ENCODE results near the gene YES1.

DNA sequence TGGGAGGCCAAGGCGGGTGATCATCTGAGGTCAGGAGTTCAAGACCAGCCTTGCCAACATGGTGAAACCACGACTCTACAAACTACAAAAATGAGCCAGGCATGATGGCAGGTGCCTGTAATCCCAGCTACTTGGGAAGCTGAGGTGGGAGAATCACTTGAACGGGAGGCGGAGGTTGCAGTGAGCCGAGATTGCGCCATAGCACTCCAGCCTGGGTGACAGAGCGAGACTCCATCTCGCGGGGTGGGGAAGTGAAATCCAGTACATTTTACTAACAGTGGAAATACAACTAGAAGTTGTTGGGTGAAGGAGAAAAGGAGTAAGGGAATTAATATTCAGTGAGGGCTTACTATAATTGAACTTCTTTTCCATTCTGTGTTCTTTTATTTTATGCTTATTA is 86.4 kb downstream of the YES1 start:
- TF ChIP-seq TAF1 (IDR thresholded peaks at IDR 0.05; ENCODE audit: low read depth) (no peak), CTCF (IDR thresholded peaks at IDR 0.05; ENCODE audit: poor library complexity, severe bottlenecking) (no peak), EP300 (conservative IDR thresholded peaks at IDR 0.05; ENCODE audit: poor library complexity, severe bottlenecking) (no peak), SMC3 (conservative IDR thresholded peaks at IDR 0.05; ENCODE audit: poor library complexity) (no peak), REST (IDR thresholded peaks at IDR 0.05; ENCODE audit: borderline replicate concordance) (no peak), MXI1 (conservative IDR thresholded peaks at IDR 0.05; ENCODE audit: poor library complexity, severe bottlenecking) (no peak), RAD21 (conservative IDR thresholded peaks at IDR 0.05) (no peak), POLR2AphosphoS5 (IDR thresholded peaks at IDR 0.05) (no peak), EZH2 (IDR thresholded peaks at IDR 0.05; ENCODE audit: borderline replicate concordance, insufficient read depth, low read length, poor library complexity, severe bottlenecking) (no peak)

Measured in neural cell (in vitro differentiated cells).